ENCODE results near the gene CBX1.
"Not testable (repeated sequence)": the region's sequence is repeated elsewhere in the genome, so short reads cannot be mapped to it uniquely, and the experiment has no call there.

The CBX1 gene

DNA sequence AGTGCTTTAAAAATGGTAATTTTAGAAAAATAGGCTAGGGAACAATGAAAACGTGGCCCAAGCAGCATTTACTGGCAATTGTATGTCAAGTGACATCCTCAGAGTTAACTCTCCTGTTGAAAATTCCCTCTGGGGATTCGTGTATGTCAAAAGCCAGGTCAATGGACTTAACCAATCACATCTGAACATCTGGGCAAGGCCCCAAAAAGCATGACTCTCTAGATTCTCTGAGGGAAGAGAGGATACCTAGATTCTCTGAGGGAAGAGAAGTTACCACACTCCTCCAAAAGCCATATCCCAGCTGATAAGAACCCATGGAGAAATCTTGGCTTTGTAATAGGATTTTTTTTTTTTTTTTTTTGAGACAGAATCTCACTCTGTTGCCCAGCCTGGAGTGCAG lies 29.6 kb downstream of the CBX1 start:
- no peak for DNase-seq

DNA sequence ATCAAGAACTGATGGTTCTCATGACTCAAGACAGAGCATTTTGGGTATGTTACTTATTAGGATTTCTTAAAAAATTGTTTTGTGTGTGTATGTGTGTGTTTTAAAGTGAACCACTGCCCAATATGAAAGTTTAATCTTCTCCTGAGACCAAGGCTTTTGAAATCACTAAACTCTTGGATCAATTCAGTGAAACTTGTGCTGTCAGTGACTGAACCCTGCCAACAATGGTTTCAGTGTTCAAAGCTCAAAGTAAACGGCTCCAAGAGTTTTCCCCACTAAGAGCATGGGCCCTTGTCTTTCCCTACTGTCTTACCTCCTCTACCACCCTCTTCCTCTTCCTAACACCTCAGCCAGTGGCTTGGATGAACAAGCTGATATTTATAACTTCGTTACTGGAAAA lies 31.1 kb downstream of the CBX1 start:
- no peak for DNase-seq

DNA sequence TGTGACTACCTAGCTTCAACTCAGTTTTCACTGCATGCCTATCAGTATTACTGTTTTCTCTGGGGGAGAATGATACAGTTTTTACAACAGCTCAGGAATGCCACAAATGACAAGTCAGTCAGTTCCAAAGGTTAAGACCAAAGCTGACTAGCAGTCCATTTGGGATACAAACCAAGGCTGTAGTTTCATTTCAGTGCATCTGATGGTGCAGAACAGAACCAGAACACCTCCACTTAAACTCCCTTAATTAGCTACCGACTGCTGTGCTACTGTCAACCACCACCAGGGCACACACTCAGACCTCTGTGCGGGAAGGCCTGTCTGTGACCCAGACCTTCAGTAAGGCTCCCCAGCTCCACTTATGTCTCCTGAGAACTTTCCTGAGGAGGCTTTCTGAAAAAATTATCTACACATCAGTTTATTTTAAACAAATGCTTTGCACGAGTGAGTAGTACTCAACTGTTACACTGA lies 32.8 kb downstream of the CBX1 start:
- DNase-seq: no peak

DNA sequence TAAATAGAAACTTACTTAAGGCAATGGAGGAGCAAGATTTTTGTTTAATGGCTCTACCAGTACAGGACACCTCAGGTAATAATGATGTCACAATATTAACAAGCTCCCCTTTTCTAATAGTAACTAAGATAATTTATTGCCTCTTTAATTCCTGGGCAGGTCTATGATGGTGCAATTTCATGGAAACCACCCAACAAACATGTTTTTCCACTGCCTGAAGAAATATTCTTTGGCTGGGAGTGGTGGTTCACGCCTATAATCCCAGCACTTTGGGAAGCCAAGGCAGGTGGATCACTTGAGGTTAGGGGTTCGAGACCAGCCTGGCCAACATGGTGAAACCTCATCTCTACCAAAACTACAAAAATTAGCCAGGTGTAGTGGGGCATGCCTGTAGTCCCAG lies 33.5 kb downstream of the CBX1 start:
- not testable (repeated sequence) for DNase-seq

DNA sequence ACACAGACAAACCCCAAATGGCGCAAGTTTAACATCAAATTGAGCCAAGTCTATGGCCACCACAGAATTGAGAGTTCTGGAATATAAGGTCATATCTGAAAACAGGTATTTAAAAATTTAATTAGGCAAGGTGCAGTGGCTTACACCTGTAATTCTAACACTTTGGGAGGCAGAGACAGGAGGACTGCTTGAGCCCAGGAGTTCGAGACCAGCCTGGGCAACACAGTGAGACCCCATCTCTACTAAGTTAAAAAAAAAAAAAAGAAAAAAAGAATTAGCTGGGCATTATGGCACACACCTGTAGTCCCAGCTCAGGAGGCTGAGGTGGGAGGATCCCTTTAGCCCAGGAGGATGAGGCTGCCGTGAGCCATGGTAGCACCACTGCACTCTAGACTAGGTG lies 34.0 kb downstream of the CBX1 start:
- no peak for DNase-seq

DNA sequence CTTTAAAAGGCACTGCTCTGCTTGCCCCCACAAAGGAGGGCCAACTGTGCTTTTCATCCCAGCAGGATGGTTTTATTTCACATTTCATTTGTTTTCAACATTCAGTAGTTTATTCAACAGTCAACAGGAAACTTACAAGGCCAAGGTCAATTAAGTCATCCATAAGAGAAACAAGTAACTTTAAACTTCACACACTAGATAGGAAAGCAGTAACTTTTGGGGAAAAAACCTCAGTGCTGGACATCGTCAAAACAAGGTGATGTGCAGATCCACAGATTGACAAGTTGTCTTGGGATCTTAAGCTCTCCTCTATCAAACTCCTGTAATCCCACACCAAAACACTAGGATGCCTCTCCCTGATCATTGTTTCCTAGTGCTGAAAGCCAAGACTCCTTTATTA lies 34.6 kb downstream of the CBX1 start:
- DNase-seq: no peak

DNA sequence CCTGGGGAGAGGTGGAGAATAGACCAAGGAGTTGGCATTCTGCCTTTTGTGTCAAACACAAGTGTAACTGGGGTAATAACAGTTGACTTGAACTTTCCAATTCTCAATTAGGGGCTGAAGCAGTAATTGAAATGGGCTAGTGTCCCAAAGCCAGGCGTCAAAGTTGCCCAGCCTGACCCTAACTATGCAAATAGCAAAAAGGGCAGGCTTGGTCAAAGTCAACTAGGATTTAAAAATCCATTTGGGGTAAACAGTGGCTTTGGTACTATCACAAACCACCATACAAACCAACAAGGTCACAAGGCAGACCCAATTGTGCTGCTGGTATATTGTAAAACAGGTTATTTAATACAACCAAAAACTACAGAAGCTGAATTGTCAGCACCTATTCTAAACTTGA lies 35.1 kb downstream of the CBX1 start:
- no peak for DNase-seq

DNA sequence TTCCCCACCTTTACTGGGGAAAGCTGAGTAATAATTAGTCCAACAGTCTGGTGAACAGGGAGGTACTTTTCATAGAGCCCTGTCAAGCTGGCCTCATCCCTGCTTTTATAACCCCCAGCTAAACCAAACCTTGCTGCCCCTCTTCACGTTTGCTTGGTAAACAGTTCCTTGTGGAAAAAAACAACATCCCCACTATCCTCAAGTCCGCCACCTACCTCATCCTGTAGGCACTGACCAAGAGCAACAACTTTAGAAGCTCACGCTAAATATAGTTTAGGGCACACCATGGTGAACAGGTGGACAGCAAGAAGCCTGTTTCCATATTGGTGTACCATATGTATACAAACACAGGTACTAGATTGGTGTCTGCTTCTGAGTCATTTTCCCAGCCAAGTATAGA lies 36.6 kb downstream of the CBX1 start:
- no peak for DNase-seq

DNA sequence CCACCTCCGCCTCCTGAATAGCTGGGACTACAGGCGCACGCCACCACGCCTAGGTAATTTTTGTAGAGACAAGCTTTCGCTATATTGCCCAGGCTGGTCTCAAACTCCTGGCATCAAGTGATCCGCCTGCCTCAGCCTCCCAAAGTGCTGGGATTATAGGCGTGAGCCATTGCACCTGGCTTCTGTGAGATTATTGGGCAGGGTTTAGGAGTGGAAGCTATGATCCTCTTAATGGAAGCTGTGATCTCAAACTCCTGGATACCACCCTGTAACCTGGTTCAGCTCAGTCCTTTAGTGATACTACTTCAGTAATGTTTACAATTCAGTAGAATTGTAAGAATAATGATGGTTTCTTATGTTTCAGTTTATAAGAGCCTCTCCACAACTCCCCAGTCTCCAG lies 39.0 kb downstream of the CBX1 start:
- no peak for DNase-seq

DNA sequence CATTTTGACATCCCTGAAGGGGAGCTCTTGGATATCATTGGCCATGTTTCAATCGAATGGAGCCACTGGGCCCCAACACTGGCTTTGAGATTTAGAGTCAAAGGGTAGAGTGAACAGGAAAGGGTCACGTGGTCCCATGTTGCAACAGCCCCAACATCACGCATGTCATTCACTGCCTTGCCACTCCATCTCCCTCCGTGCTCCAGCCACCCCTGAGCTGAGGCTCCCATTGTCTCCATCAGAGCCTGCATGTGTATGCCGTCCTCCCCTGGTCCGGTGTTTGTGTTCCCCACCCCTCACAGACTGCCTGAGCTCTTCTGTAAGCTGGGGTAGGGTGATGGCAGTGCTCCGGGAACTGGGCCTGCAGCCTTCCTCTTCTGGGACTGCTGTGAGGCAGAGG lies 41.0 kb downstream of the CBX1 start:
- DNase-seq: no peak

DNA sequence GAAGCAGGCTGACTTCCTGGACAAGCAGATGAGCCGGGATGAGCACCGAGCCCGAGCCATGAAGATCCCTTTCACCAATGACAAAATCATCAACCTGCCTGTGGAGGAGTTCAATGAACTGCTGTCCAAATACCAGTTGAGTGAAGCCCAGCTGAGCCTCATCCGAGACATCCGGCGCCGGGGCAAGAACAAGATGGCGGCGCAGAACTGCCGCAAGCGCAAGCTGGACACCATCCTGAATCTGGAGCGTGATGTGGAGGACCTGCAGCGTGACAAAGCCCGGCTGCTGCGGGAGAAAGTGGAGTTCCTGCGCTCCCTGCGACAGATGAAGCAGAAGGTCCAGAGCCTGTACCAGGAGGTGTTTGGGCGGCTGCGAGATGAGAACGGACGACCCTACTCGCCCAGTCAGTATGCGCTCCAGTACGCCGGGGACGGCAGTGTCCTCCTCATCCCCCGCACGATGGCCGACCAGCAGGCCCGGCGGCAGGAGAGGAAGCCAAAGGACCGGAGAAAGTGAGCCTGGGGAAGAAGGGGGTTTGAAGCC lies 42.1 kb downstream of the CBX1 start:
- no peak for DNase-seq

DNA sequence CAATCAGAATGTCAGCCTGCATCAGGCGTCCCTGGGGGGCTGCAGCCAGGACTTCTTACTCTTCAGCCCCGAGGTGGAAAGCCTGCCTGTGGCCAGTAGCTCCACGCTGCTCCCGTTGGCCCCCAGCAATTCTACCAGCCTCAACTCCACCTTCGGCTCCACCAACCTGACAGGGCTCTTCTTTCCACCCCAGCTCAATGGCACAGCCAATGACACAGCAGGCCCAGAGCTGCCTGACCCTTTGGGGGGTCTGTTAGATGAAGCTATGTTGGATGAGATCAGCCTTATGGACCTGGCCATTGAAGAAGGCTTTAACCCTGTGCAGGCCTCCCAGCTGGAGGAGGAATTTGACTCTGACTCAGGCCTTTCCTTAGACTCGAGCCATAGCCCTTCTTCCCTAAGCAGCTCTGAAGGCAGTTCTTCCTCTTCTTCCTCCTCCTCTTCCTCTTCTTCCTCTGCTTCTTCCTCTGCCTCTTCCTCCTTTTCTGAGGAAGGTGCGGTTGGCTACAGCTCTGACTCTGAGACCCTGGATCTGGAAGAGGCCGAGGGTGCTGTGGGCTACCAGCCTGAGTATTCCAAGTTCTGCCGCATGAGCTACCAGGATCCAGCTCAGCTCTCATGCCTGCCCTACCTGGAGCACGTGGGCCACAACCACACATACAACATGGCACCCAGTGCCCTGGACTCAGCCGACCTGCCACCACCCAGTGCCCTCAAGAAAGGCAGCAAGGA lies 42.7 kb downstream of the CBX1 start:
- DNase-seq: no peak

DNA sequence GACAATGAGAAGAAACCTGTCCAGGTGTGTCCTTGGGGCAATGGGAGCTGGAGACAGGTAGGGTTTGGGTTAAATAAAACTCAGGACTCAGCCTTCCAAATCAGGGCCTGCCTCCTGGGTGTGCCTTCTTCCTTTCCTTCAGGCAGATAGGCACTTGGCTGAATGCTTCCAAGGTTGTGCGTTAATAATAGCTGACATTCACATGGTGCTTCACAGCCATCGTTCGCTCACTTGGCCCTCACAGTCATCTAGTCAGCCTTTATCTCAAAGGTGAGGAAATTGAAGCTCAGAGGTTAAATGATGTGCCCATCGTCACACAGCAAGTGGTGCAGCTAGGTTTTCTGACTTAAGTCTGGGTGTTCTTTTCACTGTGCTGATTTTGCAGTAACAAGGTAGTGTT lies 43.7 kb downstream of the CBX1 start:
- no peak for DNase-seq

DNA sequence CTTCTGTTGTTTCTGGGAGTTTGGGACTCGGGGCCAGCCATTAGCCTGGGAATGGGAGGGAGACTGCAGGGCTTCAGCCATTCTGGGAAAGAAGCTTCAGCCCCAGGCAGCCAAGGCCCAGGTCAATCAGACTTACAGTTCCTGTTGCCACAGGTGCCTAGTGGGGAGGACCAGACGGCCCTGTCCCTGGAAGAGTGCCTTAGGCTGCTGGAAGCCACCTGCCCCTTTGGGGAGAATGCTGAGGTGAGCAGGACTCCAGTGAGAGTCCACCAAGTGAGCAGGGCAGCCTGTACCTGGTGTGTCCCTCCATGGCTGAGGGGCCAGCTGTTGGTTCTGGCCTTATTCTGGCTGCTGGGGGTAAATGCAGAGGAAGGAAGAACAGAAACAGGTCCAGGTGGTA lies 44.4 kb downstream of the CBX1 start:
- no peak for DNase-seq

DNA sequence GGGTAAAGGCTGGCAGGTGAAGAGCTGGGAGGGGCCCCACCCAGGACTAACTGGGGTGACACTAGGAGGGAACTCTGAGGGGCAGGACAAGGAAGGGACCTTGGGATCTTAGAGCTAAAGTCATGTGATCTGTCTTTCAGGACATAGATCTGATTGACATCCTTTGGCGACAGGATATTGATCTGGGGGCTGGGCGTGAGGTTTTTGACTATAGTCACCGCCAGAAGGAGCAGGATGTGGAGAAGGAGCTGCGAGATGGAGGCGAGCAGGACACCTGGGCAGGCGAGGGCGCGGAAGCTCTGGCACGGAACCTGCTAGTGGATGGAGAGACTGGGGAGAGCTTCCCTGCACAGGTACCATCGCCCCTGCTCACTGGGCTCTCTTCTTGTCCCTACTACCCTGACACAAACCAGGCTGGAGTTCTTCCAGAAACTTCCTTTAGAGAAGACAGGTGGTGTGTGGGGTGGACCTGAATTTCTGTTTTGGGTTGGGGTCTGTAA lies 45.0 kb downstream of the CBX1 start:
- no peak for DNase-seq

DNA sequence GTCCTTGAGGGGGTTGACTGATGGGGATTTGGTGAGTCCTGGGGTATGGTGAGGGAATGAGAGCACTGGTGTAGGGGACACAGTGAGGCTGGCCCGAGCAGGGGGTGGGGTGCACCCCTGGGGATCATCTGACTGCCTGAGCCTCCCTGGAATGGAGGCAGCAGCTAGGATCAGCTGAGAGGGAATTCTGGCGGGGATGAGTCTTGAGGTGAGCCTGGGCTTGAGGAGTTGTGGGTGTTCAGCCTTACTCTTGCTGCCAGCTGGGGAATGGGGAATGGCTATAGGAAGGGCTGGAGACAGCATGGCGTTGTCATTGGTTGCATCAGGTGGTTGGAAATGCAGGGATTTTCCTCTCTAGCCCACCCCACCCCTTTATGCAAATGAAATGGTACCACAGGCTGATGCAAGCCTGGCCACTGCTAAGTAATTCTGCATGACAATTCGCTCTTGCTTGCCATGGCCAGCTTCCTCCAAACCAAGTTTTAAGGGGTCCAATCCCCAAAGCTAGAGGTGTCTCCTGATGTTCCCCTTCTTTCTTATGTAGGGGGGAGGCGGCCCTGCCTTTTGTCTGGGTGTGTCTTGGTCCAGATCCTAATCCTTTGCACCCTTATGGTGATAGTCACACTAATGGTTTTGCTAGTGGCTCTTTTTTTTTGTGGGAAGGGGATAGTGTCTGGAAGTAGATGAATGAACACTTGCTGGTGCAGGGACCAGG lies 45.6 kb downstream of the CBX1 start:
- no peak for DNase-seq

DNA sequence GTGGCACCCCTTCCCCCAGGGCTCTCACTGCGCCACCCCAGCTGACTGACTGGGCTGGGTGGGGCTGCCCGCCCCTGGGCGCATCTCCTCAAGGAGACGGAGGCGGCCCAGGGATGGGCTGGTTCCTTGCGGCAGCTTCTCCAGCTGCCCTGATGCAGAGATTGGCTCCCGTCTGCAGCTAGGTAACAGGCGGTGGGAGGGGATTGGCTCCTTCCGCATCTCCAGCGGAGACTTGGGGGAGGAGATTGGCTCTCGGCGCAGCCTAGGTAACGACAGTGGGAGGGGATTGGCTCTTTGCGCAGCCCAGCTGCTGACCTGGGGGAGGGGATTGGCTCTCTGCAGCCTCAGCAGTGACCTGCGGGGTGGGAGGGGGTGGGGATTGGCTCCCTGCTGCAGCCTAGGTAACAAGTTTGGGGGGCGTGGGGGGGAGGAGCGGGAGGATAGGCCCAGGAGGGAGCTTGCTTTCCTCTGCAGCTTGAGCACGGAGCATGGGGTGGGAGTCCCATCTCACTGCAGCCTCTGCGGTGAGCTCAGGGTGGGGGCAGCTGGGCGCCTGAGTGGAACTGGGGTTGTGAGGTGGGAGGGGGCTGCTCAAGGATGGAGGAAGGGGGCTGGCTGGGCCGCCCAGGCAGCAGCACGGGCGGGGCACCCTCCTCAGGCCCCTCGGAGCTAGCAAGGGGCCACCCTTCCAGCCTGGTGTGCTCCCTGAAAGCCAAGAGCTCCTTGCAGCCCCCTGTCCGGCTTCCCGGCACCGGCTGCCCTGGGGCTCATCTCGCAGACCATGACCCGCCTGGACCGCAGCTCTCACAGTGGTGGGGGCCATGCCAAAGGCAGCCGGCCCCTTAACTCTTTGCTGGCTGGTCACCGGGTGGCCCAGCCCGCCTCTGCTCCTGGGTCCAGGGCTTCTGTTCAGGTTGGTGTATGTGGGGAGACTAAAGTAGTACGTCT lies 46.8 kb downstream of the CBX1 start:
- peak; percentile 52 to 92 for DNase-seq

DNA sequence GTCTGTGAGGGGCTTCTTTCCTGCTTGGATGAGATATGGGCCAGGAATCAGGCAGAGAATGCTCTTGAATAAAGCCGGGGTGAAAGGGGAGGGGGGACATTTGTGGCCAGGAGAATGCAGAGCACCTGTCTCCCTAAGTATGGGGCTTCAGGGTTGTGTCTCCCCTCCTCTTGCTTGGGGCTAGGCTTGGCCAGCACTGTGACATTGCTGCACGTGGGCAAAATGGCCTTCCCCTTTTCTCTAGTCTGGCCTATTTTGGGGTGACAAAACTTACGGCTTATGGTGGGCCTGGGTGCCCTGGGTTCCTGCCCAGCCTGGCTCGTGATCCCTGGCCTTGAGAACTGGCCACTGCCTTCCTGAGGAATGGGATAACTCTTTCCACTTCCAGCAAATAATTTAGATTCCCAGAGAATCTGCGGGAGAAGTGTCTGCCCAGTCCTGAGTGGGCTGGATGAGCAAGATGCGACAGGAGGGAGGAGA lies 47.5 kb downstream of the CBX1 start:
- DNase-seq: no peak

DNA sequence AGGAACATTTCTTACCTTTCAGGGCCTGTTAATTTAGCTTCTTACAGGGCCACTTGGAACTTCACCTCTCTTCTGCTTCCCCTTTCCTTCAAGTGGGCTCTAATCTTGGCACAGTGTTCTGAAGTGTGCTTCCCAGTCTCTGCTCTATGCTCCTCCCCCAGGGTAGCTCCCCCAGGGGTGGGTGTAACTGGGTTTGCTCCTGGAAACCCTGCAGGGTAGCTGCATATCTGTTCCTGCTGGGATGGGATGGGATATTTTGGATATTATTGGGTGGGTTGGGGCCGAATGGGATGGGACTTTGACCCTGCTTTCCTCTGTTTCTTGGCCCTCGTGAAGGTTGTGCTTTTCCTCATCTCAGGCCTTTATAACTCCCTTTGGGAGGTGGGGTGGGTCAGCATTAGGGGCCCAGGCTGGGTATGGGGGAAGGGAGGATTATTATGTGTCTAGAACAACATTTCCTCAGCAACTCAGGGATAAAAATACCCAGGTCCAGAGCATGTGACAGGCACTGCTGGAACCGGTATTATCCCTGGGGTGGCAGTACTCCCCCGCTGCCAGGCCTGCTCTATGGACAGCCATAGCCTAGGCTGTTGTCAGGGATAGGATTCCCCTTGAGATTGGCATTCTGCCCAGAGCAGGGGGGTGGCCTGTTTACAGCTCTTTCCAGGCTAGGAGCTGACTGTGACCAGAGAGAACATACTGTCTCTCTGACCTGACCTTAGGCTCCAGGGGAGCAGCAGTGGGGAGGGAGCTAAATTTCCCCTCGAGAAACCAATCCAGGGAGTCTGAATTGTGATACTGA lies 48.1 kb downstream of the CBX1 start:
- DNase-seq: peak; percentile 23 to 28

DNA sequence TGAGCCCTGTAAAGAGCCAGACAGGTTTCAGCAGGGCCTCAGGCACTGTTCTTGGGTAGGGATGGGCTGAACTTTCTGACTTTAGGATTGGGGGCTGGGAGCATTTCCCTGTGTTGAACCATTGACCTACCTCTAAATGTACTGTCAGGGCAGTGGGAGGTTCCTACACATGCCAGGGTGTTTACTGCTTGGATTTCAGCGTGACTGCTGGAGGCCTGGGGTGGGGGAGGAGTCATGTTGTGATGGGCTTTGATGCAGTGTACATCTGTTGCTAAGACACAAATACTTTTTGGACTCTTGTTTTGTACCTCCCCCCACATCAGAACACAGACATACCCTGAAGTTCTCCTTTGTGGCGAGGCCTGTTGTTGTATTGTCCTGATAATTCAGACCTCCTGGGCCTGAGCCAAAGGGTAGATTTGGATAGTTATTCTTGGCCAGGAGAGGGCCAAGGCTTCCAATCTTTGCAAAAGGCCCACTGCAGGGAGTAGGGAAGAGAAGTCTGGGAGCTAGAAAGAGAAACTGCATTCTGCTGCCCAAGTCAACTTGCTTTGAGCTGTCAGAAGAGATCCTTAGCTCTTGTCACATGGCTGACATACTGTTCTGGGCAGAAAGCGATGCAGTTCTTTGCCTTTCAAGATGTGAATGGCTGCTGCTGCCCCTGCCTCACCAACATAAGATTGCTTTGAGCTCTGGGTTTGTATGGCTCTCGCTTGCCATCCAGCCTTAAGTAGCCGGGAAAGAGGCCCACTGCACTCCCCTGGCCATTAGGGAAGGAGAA lies 49.4 kb downstream of the CBX1 start:
- no peak for DNase-seq

DNA sequence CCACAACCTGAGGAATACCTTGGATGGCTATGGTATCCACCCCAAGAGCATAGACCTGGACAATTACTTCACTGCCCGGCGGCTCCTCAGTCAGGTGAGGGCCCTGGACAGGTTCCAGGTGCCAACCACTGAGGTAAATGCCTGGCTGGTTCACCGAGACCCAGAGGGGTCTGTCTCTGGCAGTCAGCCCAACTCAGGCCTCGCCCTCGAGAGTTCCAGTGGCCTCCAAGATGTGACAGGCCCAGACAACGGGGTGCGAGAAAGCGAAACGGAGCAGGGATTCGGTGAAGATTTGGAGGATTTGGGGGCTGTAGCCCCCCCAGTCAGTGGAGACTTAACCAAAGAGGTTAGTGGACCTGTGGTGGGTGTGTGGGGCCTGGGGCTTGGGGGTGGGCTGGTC lies 50.0 kb downstream of the CBX1 start:
- DNase-seq: no peak

All from NCI-H187 (cell line).